HG02763 (cell line): ENCODE data around the gene RUNX3.

ENCODE experiments used
- ATAC-seq: cut with Tn5 transposase; IDR thresholded peaks from one replicate; pipeline ENCODE4 v1.9.1; 2021; ENCODE audit warnings: mild to moderate bottlenecking, moderate library complexity; ENCODE audit not compliant: unreplicated experiment

The RUNX3 gene

GRCh38 chr1:24948079-24948827 is 18.2 kb upstream of the RUNX3 start:
- ATAC-seq: no peak

GRCh38 chr1:24946861-24947658 is 17.0 kb upstream of the RUNX3 start:
- ATAC-seq: peak; percentile 66

- ATAC-seq: no peak
Measured at GRCh38 chr1:24945354-24946326, 15.6 kb upstream of the RUNX3 start.

- no peak for ATAC-seq
Measured at GRCh38 chr1:24944318-24944717, 14.2 kb upstream of the RUNX3 start.

GRCh38 chr1:24942789-24943188 is 12.7 kb upstream of the RUNX3 start:
- no peak for ATAC-seq

GRCh38 chr1:24941564-24941963 is 11.5 kb upstream of the RUNX3 start:
- ATAC-seq: no peak

- ATAC-seq: no peak
Measured at GRCh38 chr1:24940231-24940630, 10.2 kb upstream of the RUNX3 start.

GRCh38 chr1:24939675-24940193 is 9.7 kb upstream of the RUNX3 start:
- no peak for ATAC-seq

- no peak for ATAC-seq
Measured at GRCh38 chr1:24939040-24939674, 9.1 kb upstream of the RUNX3 start.

- ATAC-seq: no peak
Measured at GRCh38 chr1:24938276-24938675, 8.2 kb upstream of the RUNX3 start.

- no peak for ATAC-seq
Measured at GRCh38 chr1:24936684-24937083, 6.6 kb upstream of the RUNX3 start.

GRCh38 chr1:24935615-24936484 is 5.8 kb upstream of the RUNX3 start:
- ATAC-seq: no peak

- no peak for ATAC-seq
Measured at GRCh38 chr1:24935196-24935526, 5.1 kb upstream of the RUNX3 start.

GRCh38 chr1:24934310-24935195 is 4.5 kb upstream of the RUNX3 start:
- no peak for ATAC-seq

GRCh38 chr1:24933468-24933867 is 3.4 kb upstream of the RUNX3 start:
- no peak for ATAC-seq

- ATAC-seq: no peak
Measured at GRCh38 chr1:24932725-24933294, 2.7 kb upstream of the RUNX3 start.

GRCh38 chr1:24932284-24932683 is 2.2 kb upstream of the RUNX3 start:
- ATAC-seq: no peak
